GM19238 (cell line): ENCODE data around the gene AKR1C3.
"Not testable (repeated sequence)": the region's sequence is repeated elsewhere in the genome, so short reads cannot be mapped to it uniquely, and the experiment has no call there.

Experiments used
- DNase-seq: peaks from one replicate; pipeline ENCODE4 v3.0.0; 2011; ENCODE audit warnings: low spot score; ENCODE audit not compliant: insufficient read length

Gene AKR1C3

GRCh38 chr10:5088703-5089261, 5.4 kb upstream of the AKR1C3 start:
- no peak for DNase-seq

- no peak for DNase-seq
These were observed 4.3 kb upstream of the AKR1C3 start for GRCh38 chr10:5089865-5090264.

GRCh38 chr10:5090551-5090950, 3.7 kb upstream of the AKR1C3 start:
- DNase-seq: no peak

GRCh38 chr10:5091196-5091595, 3.0 kb upstream of the AKR1C3 start:
- DNase-seq: no peak

- DNase-seq: no peak
These were observed 1.8 kb upstream of the AKR1C3 start for GRCh38 chr10:5092375-5092774.

GRCh38 chr10:5092848-5093790, 1.1 kb upstream of the AKR1C3 start:
- DNase-seq: no peak

- DNase-seq: no peak
These were observed 1.5 kb downstream of the AKR1C3 start for GRCh38 chr10:5095687-5096086.

GRCh38 chr10:5096108-5096507, 1.9 kb downstream of the AKR1C3 start:
- DNase-seq: no peak

GRCh38 chr10:5102479-5102878, 8.3 kb downstream of the AKR1C3 start:
- DNase-seq: not testable (repeated sequence)

- DNase-seq: no peak
These were observed 9.3 kb downstream of the AKR1C3 start for GRCh38 chr10:5103481-5103880.

- DNase-seq: no peak
These were observed 11.4 kb downstream of the AKR1C3 start for GRCh38 chr10:5105626-5106025.

GRCh38 chr10:5106553-5106952, 12.3 kb downstream of the AKR1C3 start:
- no peak for DNase-seq

- no peak for DNase-seq
These were observed 13.8 kb downstream of the AKR1C3 start for GRCh38 chr10:5107860-5108526.

GRCh38 chr10:5108658-5109416, 14.6 kb downstream of the AKR1C3 start:
- DNase-seq: no peak

GRCh38 chr10:5109861-5110260, 15.6 kb downstream of the AKR1C3 start:
- not testable (repeated sequence) for DNase-seq

GRCh38 chr10:5116621-5117020, 22.4 kb downstream of the AKR1C3 start:
- DNase-seq: no peak

GRCh38 chr10:5117026-5117425, 22.8 kb downstream of the AKR1C3 start:
- no peak for DNase-seq

- DNase-seq: not testable (repeated sequence)
These were observed 25.8 kb downstream of the AKR1C3 start for GRCh38 chr10:5119997-5120396.

- no peak for DNase-seq
These were observed 29.7 kb downstream of the AKR1C3 start for GRCh38 chr10:5123886-5124285.

- no peak for DNase-seq
These were observed 31.3 kb downstream of the AKR1C3 start for GRCh38 chr10:5125315-5126044.

- no peak for DNase-seq
These were observed 41.4 kb downstream of the AKR1C3 start for GRCh38 chr10:5135581-5135980.
